Measurements from ENCODE around the gene GREB1L. TPM values are rescaled to one million over a fixed set of nuclear protein-coding genes. Genes with fewer than 3 reads are reported as not detected.

GREB1L gene
- polyA plus RNA-seq, 1 donor from 2014 or later = 23.3 TPM

GRCh38 chr18:21557607-21558253, 315.7 kb downstream of the GREB1L start:
- Histone ChIP-seq H2AFZ (ENCODE audit: low read depth, low read length) (no peak overlapping the region), H3K27ac (ENCODE audit: low read length) (no peak overlapping the region), H3F3A (ENCODE audit: insufficient read depth, low read length, poor library complexity, severe bottlenecking) (no peaks in the 10 kb centered on the region), H3K4me3 (ENCODE audit: low read length) (no peak overlapping the region), H3K27me3 (ENCODE audit: insufficient read depth, low read depth, low read length) (no peaks in the 10 kb centered on the region), H3K4me2 (ENCODE audit: low read length) (no peak overlapping the region), H3K79me2 (replicated peaks; ENCODE audit: insufficient read depth, low read length) (no peaks in the 10 kb centered on the region), H3K9me2 (ENCODE audit: insufficient read depth, low read length) (no peaks in the 10 kb centered on the region), H3K36me3 (ENCODE audit: insufficient read depth, low read length) (peaks cover 4% of the 10 kb centered on the region), H4K20me1 (ENCODE audit: insufficient read depth) (no peaks in the 10 kb centered on the region), H3K9ac (ENCODE audit: low read length) (no peak overlapping the region), H3K9me3 (ENCODE audit: low read length) (no peaks in the 10 kb centered on the region)
- TF ChIP-seq EZH2 (IDR thresholded peaks at IDR 0.05; ENCODE audit: borderline replicate concordance, insufficient read depth, low read length, poor library complexity, severe bottlenecking) = no peak
- TF ChIP-seq SMC3 (conservative IDR thresholded peaks at IDR 0.05; ENCODE audit: poor library complexity) = no peak
- no peak for TF ChIP-seq TAF1 (IDR thresholded peaks at IDR 0.05; ENCODE audit: low read depth)
- TF ChIP-seq RAD21 (conservative IDR thresholded peaks at IDR 0.05) = no peak
- no peak for TF ChIP-seq EP300 (conservative IDR thresholded peaks at IDR 0.05; ENCODE audit: poor library complexity, severe bottlenecking)
- TF ChIP-seq, protein P1, sequence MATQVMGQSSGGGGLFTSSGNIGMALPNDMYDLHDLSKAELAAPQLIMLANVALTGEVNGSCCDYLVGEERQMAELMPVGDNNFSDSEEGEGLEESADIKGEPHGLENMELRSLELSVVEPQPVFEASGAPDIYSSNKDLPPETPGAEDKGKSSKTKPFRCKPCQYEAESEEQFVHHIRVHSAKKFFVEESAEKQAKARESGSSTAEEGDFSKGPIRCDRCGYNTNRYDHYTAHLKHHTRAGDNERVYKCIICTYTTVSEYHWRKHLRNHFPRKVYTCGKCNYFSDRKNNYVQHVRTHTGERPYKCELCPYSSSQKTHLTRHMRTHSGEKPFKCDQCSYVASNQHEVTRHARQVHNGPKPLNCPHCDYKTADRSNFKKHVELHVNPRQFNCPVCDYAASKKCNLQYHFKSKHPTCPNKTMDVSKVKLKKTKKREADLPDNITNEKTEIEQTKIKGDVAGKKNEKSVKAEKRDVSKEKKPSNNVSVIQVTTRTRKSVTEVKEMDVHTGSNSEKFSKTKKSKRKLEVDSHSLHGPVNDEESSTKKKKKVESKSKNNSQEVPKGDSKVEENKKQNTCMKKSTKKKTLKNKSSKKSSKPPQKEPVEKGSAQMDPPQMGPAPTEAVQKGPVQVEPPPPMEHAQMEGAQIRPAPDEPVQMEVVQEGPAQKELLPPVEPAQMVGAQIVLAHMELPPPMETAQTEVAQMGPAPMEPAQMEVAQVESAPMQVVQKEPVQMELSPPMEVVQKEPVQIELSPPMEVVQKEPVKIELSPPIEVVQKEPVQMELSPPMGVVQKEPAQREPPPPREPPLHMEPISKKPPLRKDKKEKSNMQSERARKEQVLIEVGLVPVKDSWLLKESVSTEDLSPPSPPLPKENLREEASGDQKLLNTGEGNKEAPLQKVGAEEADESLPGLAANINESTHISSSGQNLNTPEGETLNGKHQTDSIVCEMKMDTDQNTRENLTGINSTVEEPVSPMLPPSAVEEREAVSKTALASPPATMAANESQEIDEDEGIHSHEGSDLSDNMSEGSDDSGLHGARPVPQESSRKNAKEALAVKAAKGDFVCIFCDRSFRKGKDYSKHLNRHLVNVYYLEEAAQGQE (IDR thresholded peaks at IDR 0.05; ENCODE audit: borderline replicate concordance) = no peak
- no peak for TF ChIP-seq POLR2AphosphoS5 (IDR thresholded peaks at IDR 0.05)
- no peak for TF ChIP-seq MXI1 (conservative IDR thresholded peaks at IDR 0.05; ENCODE audit: poor library complexity, severe bottlenecking)
- TF ChIP-seq, protein P2, sequence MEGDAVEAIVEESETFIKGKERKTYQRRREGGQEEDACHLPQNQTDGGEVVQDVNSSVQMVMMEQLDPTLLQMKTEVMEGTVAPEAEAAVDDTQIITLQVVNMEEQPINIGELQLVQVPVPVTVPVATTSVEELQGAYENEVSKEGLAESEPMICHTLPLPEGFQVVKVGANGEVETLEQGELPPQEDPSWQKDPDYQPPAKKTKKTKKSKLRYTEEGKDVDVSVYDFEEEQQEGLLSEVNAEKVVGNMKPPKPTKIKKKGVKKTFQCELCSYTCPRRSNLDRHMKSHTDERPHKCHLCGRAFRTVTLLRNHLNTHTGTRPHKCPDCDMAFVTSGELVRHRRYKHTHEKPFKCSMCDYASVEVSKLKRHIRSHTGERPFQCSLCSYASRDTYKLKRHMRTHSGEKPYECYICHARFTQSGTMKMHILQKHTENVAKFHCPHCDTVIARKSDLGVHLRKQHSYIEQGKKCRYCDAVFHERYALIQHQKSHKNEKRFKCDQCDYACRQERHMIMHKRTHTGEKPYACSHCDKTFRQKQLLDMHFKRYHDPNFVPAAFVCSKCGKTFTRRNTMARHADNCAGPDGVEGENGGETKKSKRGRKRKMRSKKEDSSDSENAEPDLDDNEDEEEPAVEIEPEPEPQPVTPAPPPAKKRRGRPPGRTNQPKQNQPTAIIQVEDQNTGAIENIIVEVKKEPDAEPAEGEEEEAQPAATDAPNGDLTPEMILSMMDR (IDR thresholded peaks at IDR 0.05; ENCODE audit: poor library complexity, severe bottlenecking) = no peak

- no peak overlapping the region for H3K4me3 ChIP-seq (ENCODE audit: low read length)
- no peaks in the 10 kb centered on the region for H4K20me1 ChIP-seq (ENCODE audit: insufficient read depth)
- H2AFZ ChIP-seq (ENCODE audit: low read depth, low read length) = no peak overlapping the region
- H3K9me3 ChIP-seq (ENCODE audit: low read length) = no peaks in the 10 kb centered on the region
- no peak overlapping the region for H3K4me2 ChIP-seq (ENCODE audit: low read length)
- no peaks in the 10 kb centered on the region for H3F3A ChIP-seq (ENCODE audit: insufficient read depth, low read length, poor library complexity, severe bottlenecking)
- TF ChIP-seq EZH2 (IDR thresholded peaks at IDR 0.05; ENCODE audit: borderline replicate concordance, insufficient read depth, low read length, poor library complexity, severe bottlenecking) (no peak), RAD21 (conservative IDR thresholded peaks at IDR 0.05) (no peak), POLR2AphosphoS5 (IDR thresholded peaks at IDR 0.05) (no peak), TAF1 (IDR thresholded peaks at IDR 0.05; ENCODE audit: low read depth) (no peak)
- H3K27me3 ChIP-seq (ENCODE audit: insufficient read depth, low read depth, low read length) = no peaks in the 10 kb centered on the region
- H3K36me3 ChIP-seq (ENCODE audit: insufficient read depth, low read length) = peaks cover 4% of the 10 kb centered on the region
- no peak overlapping the region for H3K27ac ChIP-seq (ENCODE audit: low read length)
- no peaks in the 10 kb centered on the region for H3K9me2 ChIP-seq (ENCODE audit: insufficient read depth, low read length)
- no peaks in the 10 kb centered on the region for H3K79me2 ChIP-seq (replicated peaks; ENCODE audit: insufficient read depth, low read length)
- no peak overlapping the region for H3K9ac ChIP-seq (ENCODE audit: low read length)
Measured at GRCh38 chr18:21559195-21559594, 317.2 kb downstream of the GREB1L start.
